HG02759 (cell line): ENCODE results near the gene NDUFA8.

Experiments used
- ATAC-seq: cut with Tn5 transposase; IDR thresholded peaks from one replicate; pipeline ENCODE4 v1.9.1; 2021; ENCODE audit warnings: mild to moderate bottlenecking, moderate library complexity; ENCODE audit not compliant: unreplicated experiment

The NDUFA8 gene

GRCh38 chr9:122186301-122186700 is 26.7 kb upstream of the NDUFA8 start:
- ATAC-seq: no peak

GRCh38 chr9:122184551-122184950 is 25.0 kb upstream of the NDUFA8 start:
- no peak for ATAC-seq

GRCh38 chr9:122183501-122183900 is 23.9 kb upstream of the NDUFA8 start:
- ATAC-seq: no peak

GRCh38 chr9:122180633-122181032 is 21.1 kb upstream of the NDUFA8 start:
- no peak for ATAC-seq

- no peak for ATAC-seq
Observed at GRCh38 chr9:122179690-122180074, 20.1 kb upstream of the NDUFA8 start.

- ATAC-seq: no peak
Observed at GRCh38 chr9:122179054-122179689, 19.6 kb upstream of the NDUFA8 start.

DNA sequence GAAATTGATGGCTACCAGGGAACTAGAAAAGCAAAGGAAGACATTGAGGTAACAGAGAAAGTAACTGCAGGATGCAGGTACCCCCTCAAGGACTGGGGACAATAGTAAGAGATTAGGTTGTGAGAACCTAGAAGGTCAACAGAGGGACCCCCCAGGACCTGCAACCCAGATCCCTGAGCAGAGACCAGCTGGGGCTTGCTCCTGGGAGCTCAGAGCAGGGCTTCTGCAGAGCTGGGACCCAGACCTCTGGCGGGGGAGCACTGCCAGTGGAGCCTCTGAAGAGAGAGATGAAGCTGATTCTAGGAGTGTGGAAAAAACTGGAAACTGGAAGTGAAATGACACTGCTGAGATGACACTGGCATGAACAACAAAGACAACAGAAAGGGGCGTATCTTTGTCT is 17.3 kb upstream of the NDUFA8 start:
- ATAC-seq: no peak

- ATAC-seq: no peak
Observed at GRCh38 chr9:122173670-122174069, 14.1 kb upstream of the NDUFA8 start.

DNA sequence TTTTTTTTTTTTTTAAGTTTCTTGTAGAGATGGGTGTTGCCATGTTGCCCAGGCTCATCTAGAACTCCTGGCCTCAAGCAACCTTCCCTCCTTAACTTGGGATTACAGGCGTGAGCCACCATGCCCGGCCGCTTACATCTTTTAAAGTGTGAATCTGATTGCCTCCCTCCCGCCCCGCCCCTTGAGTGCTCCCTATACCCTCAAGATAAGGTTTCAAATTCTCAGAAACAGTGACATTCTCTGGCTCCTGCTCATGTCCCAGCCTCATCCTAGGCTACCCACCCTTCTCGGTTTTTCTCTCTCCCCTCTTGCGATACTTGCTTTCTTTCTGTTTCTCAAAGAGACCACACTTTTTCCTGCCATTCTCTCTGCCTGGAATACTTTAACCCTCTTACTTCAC is 12.6 kb upstream of the NDUFA8 start:
- no peak for ATAC-seq

DNA sequence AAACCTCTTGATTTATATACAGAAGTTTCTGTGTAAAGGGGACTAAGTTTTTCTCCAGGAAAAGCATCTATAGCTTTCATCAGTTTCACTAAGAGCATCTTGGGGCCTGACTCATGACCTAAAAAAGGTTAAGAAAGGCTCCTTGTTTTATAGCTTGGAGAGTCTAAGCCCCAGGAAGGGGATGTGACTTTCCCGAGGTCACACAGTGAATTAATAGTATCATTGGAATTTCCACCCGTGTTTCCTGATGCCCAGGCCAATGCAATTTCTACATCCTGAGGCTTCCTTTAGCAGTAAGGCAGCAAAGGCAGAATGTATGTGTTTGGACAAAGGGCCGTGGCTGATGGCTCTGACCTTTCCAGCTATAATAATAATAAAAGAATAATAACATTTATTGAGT is 8.8 kb upstream of the NDUFA8 start:
- ATAC-seq: no peak

DNA sequence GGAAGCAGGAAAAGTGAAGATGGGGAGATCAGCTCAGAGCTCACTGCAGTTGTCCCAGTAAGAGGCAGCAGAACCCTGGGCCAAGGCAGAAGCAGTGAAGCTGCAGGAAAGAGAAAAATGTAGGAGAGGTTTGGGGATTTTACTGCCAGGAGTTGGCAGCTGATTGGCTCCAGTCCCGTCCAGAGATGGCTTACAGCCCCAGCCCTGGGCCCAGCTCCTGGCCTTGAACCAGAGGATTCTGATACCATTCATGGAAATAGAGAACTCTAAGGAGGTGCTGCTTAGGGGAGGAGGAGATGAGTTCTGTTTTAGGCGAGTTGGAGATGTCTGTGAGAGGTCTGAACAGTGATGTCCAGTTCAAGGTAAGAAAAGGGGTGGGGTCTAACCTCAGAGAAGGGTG is 4.7 kb upstream of the NDUFA8 start:
- ATAC-seq: no peak

DNA sequence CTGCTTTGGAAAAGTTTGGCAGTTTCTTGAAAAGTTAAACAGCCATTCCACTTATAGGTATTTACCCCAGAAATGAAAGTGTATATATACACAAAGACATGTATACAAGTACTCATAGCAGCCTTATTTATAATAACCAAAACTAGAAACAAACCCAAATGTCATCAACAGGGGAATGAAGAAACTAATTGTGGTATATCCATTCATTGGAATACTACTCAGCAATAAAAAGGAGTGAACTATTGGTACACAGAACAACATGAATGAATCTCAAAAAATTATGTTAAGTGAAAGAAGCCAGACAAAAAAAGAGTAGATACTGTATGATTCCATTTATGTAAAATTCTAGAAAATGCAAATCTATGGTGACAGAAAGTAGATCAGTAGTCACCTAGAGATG is 2.8 kb upstream of the NDUFA8 start:
- ATAC-seq: no peak

- ATAC-seq: no peak
Observed at GRCh38 chr9:122159925-122160246, 307 bp upstream of the NDUFA8 start.

- peak; percentile 41 for ATAC-seq
Observed at GRCh38 chr9:122158202-122158601, 1.4 kb downstream of the NDUFA8 start.

DNA sequence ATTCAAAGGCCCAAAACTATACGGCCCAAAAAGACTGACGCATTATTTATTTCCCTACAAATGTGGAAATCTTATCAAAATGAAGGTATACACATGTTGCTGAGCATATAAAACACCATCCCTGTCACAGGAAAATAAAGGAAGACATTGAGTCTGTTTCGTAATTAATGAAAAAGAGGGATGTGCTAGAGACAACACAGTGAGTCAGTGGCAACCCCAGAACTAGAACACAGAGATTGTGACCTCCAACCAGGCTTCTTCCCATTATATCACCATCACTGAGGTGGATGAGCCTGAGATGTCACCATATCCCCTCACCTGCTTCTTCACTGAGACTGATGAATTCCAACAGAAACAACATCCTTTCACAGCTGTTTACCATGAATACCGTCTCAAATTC is 3.8 kb downstream of the NDUFA8 start:
- no peak for ATAC-seq

DNA sequence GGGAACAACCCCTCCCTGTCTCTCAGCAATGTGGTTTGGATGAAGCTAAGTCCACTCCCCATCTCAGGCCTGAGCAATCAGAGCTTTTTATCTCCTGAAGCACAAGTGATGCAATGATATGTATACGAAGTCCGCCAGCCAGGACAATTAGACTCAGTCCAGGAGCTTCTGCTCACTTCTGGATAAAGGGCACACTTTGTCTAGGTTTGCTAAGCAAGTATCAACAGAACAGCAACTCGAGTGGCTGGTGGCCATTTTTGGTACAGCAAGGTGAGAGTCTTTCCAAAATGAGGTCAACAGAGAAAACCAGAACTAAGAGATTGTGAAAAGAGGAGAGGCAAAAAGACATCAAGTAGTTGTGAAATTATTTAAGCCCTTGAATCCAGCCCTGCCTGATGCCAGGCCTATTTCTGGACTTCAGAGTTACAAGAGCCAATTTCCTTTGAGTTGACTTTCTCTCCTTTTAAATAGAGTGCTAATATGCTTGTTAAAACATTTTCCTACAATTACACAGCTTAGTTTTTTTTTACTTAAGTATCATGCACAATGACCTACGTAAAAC is 8.2 kb downstream of the NDUFA8 start:
- ATAC-seq: no peak

DNA sequence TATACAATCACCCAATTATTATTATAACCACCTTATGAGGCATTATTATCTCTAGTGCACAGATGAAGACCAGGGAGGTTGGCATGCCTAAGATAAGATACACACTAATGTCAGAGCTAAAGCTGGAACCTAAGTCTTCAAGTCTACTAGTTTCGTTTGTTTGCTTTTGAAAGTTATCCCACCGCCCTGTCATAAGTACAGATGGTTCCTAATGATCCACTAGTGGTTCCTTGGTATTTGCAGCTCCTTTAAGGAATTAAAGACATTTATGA is 14.1 kb downstream of the NDUFA8 start:
- ATAC-seq: no peak

- ATAC-seq: no peak
Observed at GRCh38 chr9:122144836-122145591, 14.6 kb downstream of the NDUFA8 start.

- no peak for ATAC-seq
Observed at GRCh38 chr9:122143876-122144405, 15.6 kb downstream of the NDUFA8 start.

DNA sequence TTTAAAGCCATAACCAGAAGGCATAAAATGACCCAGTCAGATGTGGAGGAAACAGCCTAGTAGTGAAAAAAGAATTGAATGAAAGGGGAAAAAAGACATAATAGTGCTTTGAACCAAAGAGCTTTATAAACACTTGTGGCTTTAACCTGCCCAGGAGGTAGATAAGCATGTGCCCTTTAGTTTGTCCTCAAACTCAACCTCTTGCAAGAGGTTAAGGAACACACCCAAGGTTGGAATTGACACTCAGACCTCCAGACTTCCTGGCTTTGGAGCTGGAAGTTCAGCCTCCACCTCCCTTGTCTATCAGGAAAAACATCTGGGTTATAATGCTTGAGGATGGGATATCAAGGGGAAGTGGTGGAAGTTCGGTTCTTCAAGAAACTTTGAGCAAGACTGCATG is 16.3 kb downstream of the NDUFA8 start:
- no peak for ATAC-seq

DNA sequence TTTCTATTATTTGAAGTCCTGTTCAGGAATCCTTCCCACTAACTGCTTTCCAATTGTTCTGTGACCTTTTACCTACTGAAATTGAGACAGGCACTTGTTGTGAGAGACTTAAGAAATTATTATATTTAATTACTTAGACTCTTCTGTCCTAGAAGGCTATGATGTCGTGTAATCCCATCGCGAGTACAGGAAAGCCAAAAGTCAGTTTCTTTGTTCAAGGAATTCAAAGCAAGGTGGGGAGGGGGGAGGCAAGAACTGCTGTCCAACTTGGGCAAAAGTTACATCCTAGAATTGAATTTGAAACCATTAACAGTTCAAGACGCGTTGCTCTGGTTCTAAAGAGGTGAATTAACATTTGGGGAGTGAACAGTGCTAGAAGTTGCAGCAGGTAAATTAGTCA is 17.9 kb downstream of the NDUFA8 start:
- no peak for ATAC-seq

- no peak for ATAC-seq
Observed at GRCh38 chr9:122140368-122141193, 19.0 kb downstream of the NDUFA8 start.
